DMS 273 treated with DMSO at 0.1 percent for 48 hours (cell line): ENCODE data around the gene FAM72B.
"Not testable (repeated sequence)": the region's sequence is repeated elsewhere in the genome, so short reads cannot be mapped to it uniquely, and the experiment has no call there.

ENCODE experiments used
- DNase-seq: peaks from one replicate; lab custom pipeline; 2025; lab: John Stamatoyannopoulos, UW

Gene FAM72B

GRCh38 chr1:121184290-121185127 lies at the start of gene FAM72B, which contains the start of gene SRGAP2C:
Gene FAM72B, minus strand, starts transcription at chr1:121184340. Its CDS starts 851 bp downstream, at chr1:121183489.
Gene SRGAP2C, plus strand, starts transcription at chr1:121184975. Its CDS starts 2,472 bp downstream, at chr1:121187447.
- peak; percentile 98 for DNase-seq

GRCh38 chr1:121232445-121233125 lies 48.4 kb upstream of the FAM72B start:
- DNase-seq, result not testable (repeated sequence)

- DNase-seq, result not testable (repeated sequence)
Observed at GRCh38 chr1:121230636-121231035, 46.5 kb upstream of the FAM72B start.

- not testable (repeated sequence) for DNase-seq
Observed at GRCh38 chr1:121227544-121228330, 43.6 kb upstream of the FAM72B start.

- DNase-seq, result not testable (repeated sequence)
Observed at GRCh38 chr1:121226925-121227324, 42.8 kb upstream of the FAM72B start.

- DNase-seq, result not testable (repeated sequence)
Observed at GRCh38 chr1:121226295-121226904, 42.3 kb upstream of the FAM72B start.

GRCh38 chr1:121224714-121225113 lies 40.6 kb upstream of the FAM72B start:
- DNase-seq, result not testable (repeated sequence)

GRCh38 chr1:121221770-121222169 lies 37.6 kb upstream of the FAM72B start:
- not testable (repeated sequence) for DNase-seq

GRCh38 chr1:121216676-121217075 lies 32.5 kb upstream of the FAM72B start:
- DNase-seq, result not testable (repeated sequence)

- not testable (repeated sequence) for DNase-seq
Observed at GRCh38 chr1:121215699-121216417, 31.7 kb upstream of the FAM72B start.

- not testable (repeated sequence) for DNase-seq
Observed at GRCh38 chr1:121214544-121215156, 30.5 kb upstream of the FAM72B start.

GRCh38 chr1:121213491-121213890 lies 29.4 kb upstream of the FAM72B start:
- DNase-seq, result not testable (repeated sequence)

- not testable (repeated sequence) for DNase-seq
Observed at GRCh38 chr1:121210778-121211177, 26.6 kb upstream of the FAM72B start.

- DNase-seq, result not testable (repeated sequence)
Observed at GRCh38 chr1:121208375-121208774, 24.2 kb upstream of the FAM72B start.

- DNase-seq, result not testable (repeated sequence)
Observed at GRCh38 chr1:121207328-121207727, 23.2 kb upstream of the FAM72B start.

GRCh38 chr1:121205786-121206711 lies 21.9 kb upstream of the FAM72B start:
- DNase-seq, result not testable (repeated sequence)

GRCh38 chr1:121202986-121203385 lies 18.8 kb upstream of the FAM72B start:
- DNase-seq, result not testable (repeated sequence)

- not testable (repeated sequence) for DNase-seq
Observed at GRCh38 chr1:121200985-121201981, 17.1 kb upstream of the FAM72B start.
